H54 (cell line): ENCODE data around the gene CDKAL1.
"Not testable (repeated sequence)": the region's sequence is repeated elsewhere in the genome, so short reads cannot be mapped to it uniquely, and the experiment has no call there.

Source experiments
- DNase-seq: peaks from one replicate; pipeline ENCODE4 v3.0.0; 2011; ENCODE audit warnings: low spot score, mixed read lengths; ENCODE audit not compliant: insufficient read length
- FAIRE-seq: peaks from 3 replicates; lab custom pipeline; 2011; peaks lifted over from hg19 to GRCh38; lab: Jason Lieb, UNC
- POLR2A ChIP-seq: IDR thresholded peaks from 2 replicates; pipeline ENCODE4 v1.6.1; 2011; ENCODE audit warnings: low read depth, mild to moderate bottlenecking, low read length

Gene CDKAL1

GRCh38 chr6:20534295-20535262 lies at the start of gene CDKAL1:
Gene CDKAL1, plus strand, starts transcription at chr6:20534457. Its CDS starts 11,894 bp downstream, at chr6:20546351.
- peak; percentile 36 for DNase-seq
- peak; percentile 63; the same call in 1 of the 2 replicates for TF ChIP-seq POLR2A
- FAIRE-seq: peak; percentile 86

- FAIRE-seq (peak; percentile 53), DNase-seq (no peak)
These were observed 47.6 kb upstream of the CDKAL1 start for GRCh38 chr6:20486641-20487040.

DNA sequence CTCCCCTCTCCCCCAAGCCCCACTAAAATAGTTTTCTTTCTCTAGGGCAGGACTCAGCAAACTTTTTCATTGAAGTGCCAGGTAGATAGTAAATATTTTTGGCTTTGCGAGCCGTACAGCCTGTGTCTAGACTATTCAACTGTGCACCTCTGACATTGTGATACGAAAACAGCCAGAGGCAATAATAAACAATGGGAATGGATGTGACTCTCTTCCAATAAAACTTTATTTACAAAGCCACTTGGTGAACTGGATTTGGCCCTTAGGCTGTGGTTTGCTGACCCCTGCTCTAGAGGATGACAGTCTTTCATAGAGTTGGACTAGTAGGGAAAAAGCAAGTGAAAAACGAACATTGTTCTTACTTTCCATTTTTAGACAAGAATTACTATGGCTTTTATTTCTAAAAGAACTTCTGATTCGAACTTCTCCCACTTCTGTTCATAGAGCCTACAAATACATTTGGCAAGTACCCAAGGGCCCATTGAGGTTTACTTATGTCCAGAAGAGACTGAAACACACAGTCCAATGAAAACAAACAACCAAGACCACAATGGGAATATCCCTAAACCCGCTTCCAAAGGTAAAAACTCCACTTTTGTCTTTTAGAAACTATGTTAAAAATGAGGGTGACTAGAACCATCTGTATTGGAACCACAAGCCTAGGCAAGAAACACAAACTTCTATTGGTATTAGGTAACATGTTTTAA lies 46.4 kb upstream of the CDKAL1 start:
- FAIRE-seq (no peak), DNase-seq (no peak)
- TF ChIP-seq POLR2A: no peak

More at GRCh38 chr6:20486641-20487040, 47.6 kb upstream of the CDKAL1 start:
- no peak for TF ChIP-seq POLR2A

DNA sequence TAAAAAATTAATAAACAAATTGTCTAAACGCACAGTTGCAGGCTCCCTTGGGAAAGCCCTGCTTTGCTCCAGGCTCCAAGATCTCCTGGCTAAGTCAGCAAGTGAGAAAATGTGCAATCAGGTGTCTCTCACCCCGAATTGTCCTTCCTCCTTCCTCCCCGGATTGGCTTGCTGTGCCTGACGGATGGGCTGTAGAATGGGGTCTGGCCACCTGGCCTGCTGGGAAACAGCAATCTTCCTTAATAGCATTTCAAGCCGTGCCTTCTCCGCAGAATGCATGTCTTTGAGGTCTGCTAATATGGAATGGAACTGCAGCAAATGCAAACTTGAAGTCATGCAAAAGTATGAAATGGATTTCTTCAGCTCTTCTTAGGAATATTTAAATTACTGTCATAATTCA lies 43.7 kb upstream of the CDKAL1 start:
- FAIRE-seq (peak; percentile 6), DNase-seq (no peak)
- TF ChIP-seq POLR2A: no peak

DNA sequence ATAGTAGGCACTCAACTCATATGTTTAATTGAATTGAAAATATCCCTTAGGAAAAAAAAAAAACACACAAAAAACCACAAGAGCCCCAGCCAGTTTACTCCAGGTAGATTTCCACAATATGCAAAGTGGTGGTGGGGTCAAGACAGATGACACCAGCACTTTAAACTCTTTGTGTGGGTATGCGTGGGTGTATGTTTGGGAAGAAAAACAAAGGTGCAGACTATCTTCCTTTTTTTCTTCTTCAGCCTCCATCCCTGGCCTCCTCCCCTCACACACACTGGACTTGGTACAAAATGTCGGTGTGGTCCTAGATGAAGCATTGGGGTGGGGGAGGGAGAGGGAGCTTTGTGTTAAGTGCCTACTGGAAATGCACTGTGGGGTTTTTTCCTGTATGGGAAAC lies 42.2 kb upstream of the CDKAL1 start:
- no peak for DNase-seq
- TF ChIP-seq POLR2A: no peak
- FAIRE-seq: no peak

DNA sequence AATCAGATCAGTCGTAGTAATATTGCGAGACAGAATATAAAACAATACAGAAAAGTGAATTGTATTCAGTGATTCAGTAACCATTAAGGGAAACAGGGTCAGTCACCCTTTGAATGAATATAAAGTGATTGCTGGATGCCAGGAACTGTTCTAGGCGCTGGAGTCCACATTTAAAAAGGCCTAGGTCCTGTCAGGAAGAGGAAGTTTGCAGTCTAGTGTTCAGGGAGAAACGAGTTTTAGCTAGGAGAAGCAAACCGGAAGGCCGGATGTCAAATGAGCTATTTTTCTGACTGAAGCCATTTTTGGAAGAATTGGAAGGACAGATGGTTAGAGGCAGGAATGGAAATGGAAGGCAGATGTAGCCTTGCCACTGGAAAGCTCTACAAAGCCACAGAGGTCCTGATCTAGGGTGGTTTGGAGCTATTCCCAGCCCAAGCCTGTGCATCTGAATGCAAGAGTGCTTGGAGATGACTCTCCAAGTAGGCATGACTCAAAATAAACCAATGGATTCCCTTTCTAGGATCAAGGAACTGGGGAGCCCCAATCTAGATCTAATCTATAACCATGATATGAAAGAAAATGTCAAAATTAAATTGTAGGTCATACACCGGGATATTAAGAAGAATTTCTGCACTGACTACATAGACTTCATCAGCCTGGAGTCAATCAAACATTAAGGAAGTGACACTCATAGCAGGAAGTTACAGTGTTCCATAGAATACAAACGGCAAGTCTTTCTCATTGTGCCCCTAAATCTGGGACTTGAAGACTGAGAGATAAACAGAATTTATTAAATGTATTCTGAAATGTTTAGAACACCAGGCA lies 36.8 kb upstream of the CDKAL1 start:
- DNase-seq (no peak), FAIRE-seq (no peak)
- no peak for TF ChIP-seq POLR2A

DNA sequence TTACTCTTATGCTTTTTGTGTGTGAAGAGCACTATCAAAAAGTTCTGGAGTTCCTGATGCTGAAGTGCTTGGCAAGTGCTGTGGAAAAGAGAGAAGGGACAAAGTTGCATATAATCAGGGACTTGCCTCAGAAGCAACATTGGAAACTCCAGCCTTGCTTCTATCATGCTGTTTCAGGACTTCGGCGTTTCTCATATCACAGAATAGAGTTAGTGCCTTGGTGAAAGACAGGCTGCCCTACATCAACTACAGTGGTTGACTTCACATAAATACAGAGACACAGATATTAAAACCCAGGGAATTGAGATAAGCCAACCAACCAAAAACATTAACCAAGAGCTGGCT lies 36.2 kb upstream of the CDKAL1 start:
- DNase-seq (no peak), FAIRE-seq (no peak)
- TF ChIP-seq POLR2A: no peak

DNA sequence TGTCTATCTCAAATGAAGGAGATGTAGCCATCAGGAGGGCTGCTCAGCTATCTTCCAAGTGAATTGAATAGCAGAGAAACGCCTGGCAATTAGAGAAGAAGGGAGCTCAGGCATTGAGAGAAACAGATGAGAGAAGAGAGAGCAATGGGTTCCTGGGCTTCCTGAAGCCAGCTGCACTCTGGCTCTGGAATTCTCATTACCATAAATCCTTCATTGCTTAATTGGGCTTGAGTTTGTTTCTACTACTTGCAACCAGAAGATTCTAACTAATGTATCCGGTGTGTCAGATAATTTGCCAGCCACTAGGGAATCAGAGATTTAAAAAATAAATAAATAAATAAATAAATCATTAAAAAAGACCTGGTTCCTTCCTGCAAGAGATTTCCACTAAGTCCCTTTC lies 25.0 kb upstream of the CDKAL1 start:
- no peak for TF ChIP-seq POLR2A
- DNase-seq: no peak
- no peak for FAIRE-seq

- no peak for TF ChIP-seq POLR2A
- no peak for DNase-seq
- FAIRE-seq: no peak
These were observed 22.4 kb upstream of the CDKAL1 start for GRCh38 chr6:20511852-20512251.

GRCh38 chr6:20525208-20525607 lies 9.0 kb upstream of the CDKAL1 start:
- not testable (repeated sequence) for FAIRE-seq, DNase-seq

DNA sequence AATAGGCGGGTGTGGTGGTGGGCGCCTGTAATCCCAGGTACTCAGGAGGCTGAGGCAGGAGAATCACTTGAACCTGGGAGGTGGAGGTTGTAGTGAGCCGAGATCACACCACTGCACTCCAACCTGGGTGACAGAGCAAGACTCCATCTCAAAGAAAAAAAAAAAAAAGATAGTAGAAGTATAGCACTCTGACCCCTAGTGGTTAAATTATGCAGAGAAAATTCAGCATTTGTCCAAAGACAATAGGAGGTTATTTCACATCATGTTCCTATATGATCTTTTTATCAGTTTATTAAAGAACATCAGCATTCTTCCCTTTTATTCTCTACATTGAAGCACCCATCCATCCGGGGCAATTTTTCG lies 5.2 kb upstream of the CDKAL1 start:
- not testable (repeated sequence) for FAIRE-seq, DNase-seq

- FAIRE-seq (no peak), DNase-seq (no peak)
- no peak for TF ChIP-seq POLR2A
These were observed 1.4 kb upstream of the CDKAL1 start for GRCh38 chr6:20532881-20533280.

GRCh38 chr6:20533746-20534294 lies 437 bp upstream of the CDKAL1 start:
- DNase-seq (no peak), FAIRE-seq (no peak)
- TF ChIP-seq POLR2A: no peak
